ENCODE measurements around the gene SYCP1.
"Not testable (repeated sequence)": the region's sequence is repeated elsewhere in the genome, so short reads cannot be mapped to it uniquely, and the experiment has no call there.

The SYCP1 gene, protein sequence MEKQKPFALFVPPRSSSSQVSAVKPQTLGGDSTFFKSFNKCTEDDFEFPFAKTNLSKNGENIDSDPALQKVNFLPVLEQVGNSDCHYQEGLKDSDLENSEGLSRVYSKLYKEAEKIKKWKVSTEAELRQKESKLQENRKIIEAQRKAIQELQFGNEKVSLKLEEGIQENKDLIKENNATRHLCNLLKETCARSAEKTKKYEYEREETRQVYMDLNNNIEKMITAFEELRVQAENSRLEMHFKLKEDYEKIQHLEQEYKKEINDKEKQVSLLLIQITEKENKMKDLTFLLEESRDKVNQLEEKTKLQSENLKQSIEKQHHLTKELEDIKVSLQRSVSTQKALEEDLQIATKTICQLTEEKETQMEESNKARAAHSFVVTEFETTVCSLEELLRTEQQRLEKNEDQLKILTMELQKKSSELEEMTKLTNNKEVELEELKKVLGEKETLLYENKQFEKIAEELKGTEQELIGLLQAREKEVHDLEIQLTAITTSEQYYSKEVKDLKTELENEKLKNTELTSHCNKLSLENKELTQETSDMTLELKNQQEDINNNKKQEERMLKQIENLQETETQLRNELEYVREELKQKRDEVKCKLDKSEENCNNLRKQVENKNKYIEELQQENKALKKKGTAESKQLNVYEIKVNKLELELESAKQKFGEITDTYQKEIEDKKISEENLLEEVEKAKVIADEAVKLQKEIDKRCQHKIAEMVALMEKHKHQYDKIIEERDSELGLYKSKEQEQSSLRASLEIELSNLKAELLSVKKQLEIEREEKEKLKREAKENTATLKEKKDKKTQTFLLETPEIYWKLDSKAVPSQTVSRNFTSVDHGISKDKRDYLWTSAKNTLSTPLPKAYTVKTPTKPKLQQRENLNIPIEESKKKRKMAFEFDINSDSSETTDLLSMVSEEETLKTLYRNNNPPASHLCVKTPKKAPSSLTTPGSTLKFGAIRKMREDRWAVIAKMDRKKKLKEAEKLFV

DNA sequence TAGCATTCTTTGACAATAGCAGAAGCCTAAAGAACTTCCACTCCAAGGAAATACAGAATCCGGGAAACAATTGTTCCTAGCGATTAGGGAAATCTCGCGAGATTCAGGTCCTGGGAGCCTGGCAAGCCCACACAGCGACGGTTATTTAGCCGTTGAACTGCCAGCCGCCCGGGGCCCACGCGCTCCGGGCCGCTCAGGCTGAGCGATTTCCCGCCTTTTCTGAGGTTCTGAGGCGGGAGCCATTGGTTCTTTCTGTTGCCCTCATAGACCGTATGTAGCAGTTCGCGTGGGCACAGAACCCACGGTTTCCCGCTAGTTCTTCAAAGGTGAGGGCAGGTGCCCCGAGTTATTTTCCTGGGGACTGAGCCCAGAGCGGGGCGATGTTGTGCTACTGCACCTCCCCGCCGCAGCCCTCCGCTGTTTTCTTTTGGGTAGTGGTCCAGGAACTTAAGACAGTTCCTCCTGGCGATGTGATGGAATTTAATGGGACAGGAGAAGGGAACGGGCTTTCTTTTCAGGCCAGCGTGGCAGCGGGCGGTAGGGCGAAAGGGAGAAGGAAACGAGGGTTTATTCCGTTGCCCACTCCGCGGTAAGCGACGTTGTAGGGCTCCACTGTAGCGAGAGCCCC, at the start of gene SYCP1:
TSS of gene SYCP1 (plus strand) at position 171 of the 628 bp plus-strand sequence. CDS start 602 bp downstream, outside the sequence.
- DNase-seq (ENCODE audit: low read depth) = no peak

DNA sequence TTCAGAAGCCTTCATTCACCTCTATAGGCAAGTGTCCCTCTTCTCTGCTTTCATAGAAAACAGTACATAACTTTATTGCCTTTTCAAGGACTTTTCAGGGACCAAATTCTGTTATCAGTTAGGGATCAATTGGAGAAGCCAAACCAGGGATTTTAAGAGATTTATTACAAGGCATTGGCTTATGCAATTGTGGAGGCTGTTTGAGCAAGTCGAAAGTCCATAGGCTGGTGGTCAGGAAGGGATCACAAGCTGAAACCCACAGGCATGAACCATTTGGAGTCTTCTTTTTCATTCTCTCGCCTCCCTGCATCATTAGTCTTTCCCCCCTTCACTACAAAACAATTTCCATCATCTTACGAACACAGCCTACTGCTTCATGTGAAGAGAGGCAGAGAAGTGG, 34.8 kb upstream of the SYCP1 start:
- no peak for DNase-seq (ENCODE audit: low read depth)

DNA sequence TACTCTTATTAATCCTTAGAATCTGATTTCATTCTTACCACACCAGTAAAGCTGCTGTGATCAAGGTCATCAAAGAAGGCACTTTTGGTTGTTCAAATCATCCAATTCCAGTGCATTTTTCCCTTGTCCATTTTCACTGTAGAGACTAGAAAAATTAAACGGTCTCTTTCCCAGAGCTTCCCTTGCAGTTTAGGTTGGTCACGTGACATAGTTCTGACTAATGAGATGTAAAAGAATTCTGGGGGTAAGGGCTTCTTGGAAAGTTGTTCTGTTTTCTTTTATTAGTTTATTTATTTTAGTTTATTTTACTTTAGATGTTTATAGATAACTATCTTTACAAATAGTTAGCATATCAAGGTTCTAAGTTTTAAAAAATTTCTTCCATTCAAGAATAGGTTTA, 34.3 kb upstream of the SYCP1 start:
- DNase-seq (ENCODE audit: low read depth) = no peak

DNA sequence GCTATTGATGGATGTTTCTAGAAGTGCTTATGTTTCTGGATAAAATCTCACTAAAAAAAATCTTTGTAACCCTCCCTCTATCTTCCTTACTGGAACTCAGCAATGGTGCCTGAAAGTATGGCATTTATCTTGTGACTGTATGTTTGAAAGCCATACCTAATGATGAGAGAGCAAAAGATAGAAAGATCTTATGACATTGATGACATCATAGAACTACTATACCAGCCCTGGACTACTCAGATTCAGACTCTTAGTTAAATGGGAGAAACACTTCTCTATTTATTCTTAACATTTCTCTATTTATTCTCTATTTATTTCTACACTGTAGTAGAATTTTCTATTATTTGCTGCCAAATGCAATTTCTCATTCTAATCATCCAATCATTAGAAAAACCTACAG, 32.7 kb upstream of the SYCP1 start:
- DNase-seq (ENCODE audit: low read depth) = no peak

DNA sequence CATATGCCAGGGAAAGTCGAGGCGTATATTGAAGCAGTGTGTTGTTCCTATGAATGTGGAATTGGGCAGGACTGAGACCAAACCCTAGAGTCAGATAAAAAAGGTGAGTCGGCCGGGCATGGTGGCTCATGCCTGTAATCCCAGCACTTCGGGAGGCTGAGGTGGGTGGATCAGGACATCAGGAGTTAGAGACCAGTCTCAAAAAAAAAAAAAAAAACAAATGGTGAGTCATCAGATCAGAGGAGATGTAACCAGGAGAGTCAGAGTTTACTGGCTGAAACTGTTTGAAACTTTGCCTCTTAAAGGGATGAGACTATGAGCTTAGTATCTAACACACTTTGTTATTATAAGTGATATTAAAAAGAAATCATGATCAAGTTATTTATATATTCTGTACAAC, 26.4 kb upstream of the SYCP1 start:
- no peak for DNase-seq (ENCODE audit: low read depth)

DNA sequence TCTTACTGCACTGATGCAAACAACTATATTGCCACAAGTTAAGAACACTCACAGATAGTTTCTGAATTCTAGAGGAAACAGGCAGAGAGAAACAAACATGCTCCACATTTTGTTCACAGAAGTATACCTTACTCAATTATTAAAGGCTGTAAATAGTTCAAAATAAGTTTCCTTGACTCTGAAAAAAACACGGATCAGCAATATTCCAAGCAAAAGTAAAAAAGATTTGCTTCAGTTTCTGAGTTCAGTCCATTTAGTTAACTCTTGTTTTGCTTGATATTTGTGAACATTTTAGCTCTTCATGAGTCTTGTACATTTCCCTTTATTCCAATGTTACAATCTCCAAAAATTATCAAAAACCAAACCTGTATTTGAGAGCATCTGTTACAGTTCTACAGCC, 24.6 kb upstream of the SYCP1 start:
- not testable (repeated sequence) for DNase-seq (ENCODE audit: low read depth)

DNA sequence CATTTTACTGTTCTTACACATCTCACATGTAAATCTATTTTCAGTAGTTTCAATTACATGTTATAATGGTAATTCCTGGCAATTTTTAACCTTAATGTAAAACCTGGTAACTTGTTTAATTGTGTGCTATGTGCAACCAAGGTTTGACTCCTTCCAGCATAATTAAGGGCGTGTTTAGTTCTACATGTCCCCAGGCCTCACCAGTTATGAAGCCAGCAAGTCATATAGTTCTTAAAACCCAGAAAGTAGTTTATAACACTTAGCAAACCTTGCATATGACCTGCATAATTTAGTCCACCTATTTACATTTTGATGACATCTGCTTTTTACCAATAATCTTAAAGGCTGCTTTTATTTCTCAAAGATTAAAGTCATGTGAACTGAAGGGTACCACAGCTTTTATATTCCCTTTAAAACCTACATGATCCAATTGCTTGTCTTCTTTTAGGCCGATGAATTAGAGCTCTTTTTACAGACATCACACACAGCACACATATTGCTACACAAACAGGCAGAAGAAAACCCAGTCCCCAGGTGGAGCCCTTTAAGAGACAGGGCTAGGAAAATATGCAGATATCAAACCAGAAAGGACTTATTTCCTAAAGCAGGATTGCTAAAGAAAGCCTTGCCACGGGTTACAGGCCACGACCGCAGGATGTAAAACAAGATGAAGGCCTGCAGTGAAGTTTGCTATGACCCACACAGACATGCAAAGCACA, 23.2 kb upstream of the SYCP1 start:
- no peak for DNase-seq (ENCODE audit: low read depth)

DNA sequence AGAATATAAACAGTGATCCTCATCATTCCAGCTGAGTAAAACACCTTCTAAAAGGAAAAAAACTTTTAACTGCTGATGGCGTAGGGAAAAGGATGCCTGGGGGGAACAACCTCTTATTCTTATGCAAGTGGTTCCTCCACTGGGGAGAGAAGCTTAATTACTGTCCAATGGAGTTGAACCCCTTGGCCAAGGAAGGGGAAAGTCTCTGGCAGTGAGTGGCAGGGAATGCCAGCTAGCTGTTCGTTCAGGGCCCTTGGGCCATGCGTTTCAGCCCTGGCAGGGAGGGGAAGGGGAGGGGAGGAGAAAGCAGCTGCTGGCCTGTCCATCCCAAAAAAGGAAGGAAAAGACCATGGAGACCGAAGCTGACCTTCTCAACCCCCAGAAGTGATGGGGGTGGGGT, 22.6 kb upstream of the SYCP1 start:
- no peak for DNase-seq (ENCODE audit: low read depth)

DNA sequence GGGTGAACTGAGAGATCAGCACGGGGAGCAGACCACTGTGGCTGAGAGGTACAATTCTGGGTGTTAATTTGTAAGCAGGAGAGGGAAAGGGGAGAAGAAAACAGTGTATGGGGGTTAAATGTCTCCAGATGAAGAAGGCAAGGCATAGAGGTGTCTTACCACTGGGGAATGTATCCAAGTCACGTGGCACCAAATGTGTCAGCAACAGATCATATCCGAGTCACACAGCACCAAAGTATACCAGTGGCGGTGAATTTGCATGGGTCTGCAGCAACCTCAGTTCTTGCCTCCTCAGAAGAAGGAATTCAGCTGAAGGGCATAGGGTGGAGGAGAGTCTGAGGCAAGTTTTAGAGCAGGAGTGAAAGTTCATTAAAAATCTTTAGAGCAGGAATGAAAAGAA, 21.2 kb upstream of the SYCP1 start:
- DNase-seq (ENCODE audit: low read depth) = no peak

DNA sequence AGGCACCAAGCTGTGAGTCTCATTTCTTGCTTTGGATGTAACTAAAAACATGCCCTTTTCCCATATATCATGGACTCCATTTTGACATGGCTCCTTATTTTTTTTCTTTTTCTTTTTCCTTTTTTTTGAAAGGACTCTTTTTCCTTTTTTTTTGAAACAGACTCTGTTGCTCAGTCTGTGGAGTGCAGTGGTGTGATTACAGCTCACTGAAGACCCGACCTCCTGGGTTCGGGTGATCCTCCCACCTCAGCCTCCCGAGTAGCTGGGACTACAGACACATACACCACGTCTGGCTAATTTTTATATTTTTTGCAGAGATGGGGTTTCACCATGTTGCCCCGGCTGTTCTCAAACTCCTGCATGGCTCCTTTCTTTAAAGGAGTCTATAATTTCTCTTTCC, 10.4 kb upstream of the SYCP1 start:
- no peak for DNase-seq (ENCODE audit: low read depth)

DNA sequence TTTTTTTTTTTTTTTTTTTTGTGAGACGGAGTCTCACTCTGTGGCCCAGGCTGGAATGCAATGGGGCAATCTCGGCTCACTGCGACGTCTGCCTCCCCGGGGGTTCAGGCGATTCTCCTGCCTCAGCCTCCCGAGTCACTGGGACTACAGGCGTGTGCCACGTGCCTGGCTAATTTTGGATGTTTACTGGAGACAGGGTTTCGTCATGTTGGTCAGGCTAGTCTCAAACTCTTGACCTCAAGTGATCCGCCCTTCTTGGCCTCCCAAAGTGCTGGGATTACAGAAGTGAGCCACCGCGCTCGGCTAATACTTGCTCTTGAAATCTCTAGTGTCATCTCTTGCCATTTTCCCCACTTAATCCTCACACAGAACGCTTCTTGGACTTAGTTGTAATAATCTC, 1.1 kb upstream of the SYCP1 start:
- DNase-seq (ENCODE audit: low read depth) = no peak

DNA sequence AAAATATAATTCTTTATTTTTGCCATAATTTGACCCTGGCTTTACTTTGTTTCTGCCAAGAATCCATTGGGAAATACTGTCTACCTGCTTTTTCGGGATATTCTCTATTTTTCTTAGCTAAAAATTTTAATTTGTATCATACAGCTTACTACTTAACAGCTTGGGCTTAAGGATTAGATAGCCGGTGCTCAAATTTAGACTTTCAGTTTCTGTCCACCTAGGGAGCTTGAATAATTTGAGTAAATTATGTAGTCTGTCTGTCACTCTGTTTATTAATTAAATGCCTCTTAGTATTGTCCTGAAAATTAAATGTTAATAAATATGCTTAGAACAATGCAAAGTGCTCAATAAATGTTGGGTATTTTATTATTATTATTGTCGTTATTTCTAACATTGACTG, 6.7 kb downstream of the SYCP1 start:
- no peak for DNase-seq (ENCODE audit: low read depth)

DNA sequence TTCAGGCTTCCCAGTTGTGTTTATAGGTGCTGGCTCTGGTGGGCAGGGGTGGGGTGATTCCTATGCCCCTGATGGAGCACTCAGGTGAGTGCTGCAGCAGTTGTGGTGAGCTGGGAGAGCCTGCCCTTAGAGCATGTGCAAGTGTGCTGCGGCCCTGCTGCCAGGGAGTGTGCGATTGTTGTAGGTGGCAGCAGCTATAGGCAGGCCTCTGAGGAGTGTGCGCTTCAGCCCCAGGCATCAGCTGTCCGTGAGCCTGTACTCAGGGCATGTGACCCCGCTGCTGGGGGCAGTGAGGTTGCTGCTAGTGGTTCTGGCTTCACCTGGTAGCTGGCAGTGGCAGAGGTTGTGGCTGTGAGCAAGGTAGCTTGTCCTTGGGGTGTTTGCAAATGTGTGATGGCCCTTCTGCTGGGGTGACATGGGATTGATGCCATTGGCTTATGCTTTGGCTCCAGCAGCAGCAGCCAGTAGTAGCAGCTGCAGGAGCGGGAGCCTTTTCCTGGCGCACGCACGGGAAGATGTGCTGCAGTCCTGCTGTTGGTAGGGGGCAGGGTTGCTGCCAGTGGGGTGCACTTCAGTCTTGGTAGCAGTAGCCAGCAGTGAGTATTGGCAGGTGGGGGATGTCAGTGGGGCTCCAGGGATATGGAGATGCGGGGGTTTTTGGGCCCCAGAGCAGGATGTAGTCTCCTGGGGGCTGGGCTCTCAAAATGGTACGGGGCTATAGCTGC, 37.7 kb downstream of the SYCP1 start:
- no peak for DNase-seq (ENCODE audit: low read depth)

DNA sequence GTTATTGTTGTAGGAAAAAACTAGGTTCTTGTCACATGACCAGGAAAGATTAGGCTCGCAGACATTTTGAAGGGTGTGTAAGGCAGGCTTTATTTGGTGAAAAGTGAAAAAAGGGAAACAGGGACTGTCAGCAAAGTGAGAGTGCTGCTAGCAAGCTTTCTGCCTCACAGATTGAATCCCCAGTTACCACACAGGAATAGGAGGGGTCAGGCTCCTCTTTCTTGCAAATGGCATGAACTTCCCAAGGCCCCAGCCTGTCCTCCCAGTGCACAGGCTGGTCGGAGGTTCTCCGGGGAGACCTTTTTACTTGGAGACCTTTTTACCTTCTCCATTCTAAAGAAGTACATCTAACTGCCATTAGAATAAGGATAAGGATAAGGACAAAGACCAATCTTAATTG, 42.1 kb downstream of the SYCP1 start:
- no peak for DNase-seq (ENCODE audit: low read depth)

DNA sequence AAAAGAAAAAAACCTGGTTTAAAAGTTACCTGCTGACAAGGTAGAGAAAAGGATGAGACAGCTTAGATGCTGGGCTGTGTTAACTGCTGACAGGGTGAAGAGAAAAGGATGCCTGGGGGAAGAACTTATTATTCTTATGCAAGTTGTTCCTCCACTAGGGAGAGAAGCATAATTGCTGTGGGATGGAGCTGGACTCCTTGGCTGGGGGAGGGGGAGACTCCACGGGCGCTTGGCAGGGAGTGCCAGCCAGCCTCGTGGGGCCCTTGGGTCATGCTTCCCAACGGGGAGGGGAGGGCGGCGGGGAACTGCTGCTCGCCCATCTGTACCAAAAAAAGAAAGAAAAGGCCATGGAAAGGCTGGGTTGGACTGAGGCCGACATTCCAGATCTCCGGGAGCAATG, 47.2 kb downstream of the SYCP1 start:
- DNase-seq (ENCODE audit: low read depth) = no peak

DNA sequence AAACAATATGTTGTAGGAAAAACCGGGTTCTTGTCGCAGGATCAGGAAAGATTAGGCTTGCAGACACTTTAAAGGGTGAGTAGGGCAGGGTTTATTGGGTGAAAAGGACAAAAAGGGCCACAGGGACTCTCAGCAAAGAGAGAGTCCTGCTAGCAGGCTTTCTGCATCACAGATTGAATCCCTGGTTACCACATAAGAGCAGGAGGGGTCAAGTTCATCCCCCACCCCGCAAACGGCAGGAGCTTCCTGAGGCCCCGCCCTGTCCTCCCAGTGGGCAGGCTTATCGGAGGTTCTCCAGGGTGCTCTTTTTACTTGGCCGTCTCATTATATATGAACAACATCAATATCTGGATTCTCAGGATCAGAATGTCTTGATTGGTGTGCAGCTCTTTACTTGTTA, 47.7 kb downstream of the SYCP1 start:
- DNase-seq (ENCODE audit: low read depth) = no peak

DNA sequence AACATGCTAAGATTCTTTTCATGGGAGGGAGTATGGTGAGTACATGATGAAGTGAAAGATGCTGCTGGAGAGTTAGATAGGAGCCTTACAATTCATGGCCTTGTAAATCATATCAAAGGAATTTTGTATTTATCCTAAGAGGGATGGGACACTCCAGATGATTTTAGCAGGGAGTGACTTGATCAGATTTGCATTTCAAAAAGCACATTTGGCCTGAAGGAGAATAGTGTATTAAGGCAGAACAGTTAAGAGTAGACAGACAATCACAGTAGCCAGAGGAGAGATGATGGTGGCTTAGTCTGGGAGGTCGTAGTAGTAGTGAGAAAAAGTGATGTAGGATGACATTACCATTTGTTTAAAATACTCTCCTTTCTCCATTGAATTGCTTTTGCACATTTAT, 48.8 kb downstream of the SYCP1 start:
- no peak for DNase-seq (ENCODE audit: low read depth)

DNA sequence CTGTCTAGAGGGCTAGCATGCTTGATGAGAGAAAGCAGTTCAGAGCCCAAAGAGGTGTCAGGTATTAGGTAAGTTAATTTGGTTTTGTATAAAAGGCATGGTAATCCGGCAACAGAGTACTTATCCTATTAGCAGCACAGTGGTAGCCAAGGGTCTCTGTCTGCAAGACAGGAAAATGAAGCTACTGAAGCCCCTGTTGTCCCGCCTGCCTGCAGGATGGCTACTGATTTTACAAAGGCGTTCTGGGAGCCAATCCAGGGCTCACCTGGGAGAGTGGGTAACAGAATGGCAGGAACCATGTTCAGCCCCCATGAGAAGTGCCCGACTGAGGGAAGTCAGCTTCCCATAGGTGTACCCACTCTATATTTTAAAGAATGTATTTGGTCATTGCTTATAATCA, 61.1 kb downstream of the SYCP1 start:
- DNase-seq (ENCODE audit: low read depth) = not testable (repeated sequence)

DNA sequence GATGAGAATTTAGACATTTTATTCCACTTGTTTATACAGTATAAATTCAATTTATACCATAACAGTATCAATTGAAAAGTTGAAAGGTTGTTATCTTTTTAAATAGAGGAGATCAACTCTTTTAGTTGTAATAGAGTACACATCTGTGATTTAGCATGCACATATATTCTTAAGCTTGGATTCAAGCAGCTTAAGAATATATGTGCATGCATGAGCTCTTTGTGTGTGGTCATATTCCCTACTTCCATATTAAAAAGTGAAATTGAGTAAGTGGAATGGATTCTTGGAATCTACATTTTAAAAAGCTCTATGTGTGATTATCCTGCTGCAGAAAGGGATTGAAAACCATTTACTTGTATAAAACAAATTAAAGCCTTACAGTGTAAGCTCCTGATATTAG, 71.9 kb downstream of the SYCP1 start:
- DNase-seq (ENCODE audit: low read depth) = no peak

DNA sequence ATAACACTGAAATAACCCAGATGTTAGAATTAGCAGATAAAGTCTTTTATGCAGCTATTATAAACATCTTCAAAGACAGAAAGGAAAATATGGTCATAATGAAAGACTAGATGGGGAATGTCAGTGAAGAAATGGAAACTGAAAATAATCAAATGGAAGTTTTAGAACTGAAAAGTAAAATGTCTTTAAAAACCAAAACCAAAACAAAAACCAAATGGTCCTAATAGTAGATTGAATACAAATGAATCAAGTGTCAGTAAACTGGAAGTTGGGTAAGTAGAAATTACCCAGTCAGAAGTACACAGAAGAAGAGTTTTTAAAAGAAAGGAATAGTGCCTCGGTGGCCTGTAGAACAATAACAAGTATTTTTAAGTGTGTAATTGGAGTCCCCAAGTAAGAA, 72.7 kb downstream of the SYCP1 start:
- DNase-seq (ENCODE audit: low read depth) = no peak

DNA sequence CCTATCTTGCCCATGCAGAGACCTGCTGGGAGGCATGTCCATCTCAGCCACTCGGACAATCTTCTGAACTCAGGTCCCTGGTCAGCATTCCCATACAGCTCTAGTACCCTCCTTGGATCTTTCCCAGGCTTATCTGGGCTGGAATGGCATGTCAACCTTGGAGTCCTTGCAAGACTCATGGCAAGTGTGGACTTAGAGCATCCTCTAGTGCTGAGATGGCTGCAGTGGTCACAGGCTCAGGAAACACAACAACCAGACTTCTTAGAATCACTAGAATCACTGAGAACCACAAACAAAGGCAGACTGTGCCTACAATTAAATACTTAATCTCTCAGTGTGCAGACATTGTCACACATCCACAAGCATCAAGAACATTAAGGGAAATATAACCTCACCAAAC, 101.9 kb downstream of the SYCP1 start:
- DNase-seq (ENCODE audit: low read depth) = no peak

All from stimulated activated CD8-positive, alpha-beta memory T cell treated with anti-CD3 and anti-CD28 coated beads, Interleukin-15, amount 100 ng/mL, for 1 hour (primary cell).